Measurements from ENCODE around the gene PISD.
"Not testable (repeated sequence)": the region's sequence is repeated elsewhere in the genome, so short reads cannot be mapped to it uniquely, and the experiment has no call there.

The PISD gene

DNA sequence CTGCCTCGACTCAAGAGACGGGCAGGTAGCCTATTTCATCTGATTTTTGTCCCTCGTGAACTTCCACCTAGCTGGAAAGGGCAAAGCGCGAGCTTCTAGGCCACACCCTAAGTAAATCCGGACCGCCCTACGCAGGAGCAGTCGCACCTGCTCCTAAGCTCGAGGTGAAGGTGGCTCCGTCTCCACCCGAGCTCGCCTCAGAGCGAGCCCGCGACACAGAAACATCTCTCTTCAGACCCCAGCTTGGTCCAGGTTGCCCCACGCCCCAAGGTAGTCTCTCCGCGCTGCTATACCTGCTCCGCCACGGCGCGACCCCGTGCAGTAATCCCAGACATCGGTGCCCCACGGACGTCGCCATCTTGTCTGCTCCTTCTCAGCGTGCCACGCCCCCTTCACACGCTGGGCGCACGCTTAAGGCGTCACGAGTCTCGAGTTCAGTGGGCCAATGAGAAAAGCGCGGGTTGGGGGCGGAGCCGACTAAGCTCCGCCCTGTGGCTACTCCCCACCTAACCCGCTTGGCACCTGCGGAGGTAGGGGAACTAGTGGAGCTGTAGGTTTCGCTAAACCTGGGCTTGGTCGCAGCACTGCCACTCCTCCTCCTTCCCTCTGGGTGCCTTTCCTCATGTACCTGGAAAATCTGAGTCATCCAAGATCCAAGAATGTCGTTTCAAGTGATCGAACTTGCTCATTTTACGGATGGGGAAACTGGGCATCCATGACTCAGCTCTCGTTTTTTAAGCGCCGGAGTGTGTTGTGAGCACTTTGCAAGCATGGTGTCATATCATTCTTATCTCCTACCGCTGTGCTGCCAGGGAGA is at the start of gene PISD:
Gene PISD, minus strand, starts transcription at position 365 of the 817 bp plus-strand sequence. Its CDS starts 7 bp downstream, at position 358.
- H3K27ac Mint-ChIP-seq, result peak within 1 kb of the TSS; percentile 97
- H3K36me3 Mint-ChIP-seq (ENCODE audit: low read depth), result no peaks in the 10 kb centered on the region
- peaks cover 24% of the 10 kb centered on the region for H3K4me1 Mint-ChIP-seq (ENCODE audit: low read depth)
- no peaks in the 10 kb centered on the region for H3K27me3 Mint-ChIP-seq (ENCODE audit: low read depth)
- H3K9me3 Mint-ChIP-seq, result no peaks in the 10 kb centered on the region
- peak within 1 kb of the TSS; percentile 97 for H3K4me3 Mint-ChIP-seq
- DNase-seq (ENCODE audit: low spot score), result peak; percentile 97

- H3K27me3 Mint-ChIP-seq (ENCODE audit: low read depth); H3K4me3 Mint-ChIP-seq; H3K9me3 Mint-ChIP-seq; H3K4me1 Mint-ChIP-seq (ENCODE audit: low read depth); DNase-seq (ENCODE audit: low spot score); H3K27ac Mint-ChIP-seq: not testable (repeated sequence)
- peaks cover 47% of the 10 kb centered on the region for H3K36me3 Mint-ChIP-seq (ENCODE audit: low read depth)
Measured at GRCh38 chr22:31711226-31711625, 49.2 kb upstream of the PISD start.

DNA sequence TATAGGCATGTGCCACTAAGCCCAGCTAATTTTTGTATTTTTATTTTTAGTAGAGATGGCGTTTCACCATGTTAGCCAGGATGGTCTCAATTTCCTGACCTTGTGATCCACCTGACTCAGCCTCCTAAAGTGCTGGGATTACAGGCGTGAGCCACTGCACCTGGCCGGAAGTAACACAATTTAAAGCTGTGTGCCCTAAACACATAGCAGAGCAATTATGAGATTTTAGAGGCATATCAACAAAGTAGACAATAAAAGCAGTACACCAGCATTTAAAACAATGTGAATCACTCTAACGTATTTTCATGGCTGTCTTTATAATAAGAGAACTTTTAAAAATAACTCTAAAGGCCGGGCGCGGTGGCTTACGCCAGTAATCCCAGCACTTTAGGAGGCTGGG is 45.5 kb upstream of the PISD start:
- H3K36me3 Mint-ChIP-seq (ENCODE audit: low read depth), result peaks cover 37% of the 10 kb centered on the region
- no peak overlapping the region for H3K27ac Mint-ChIP-seq
- H3K4me1 Mint-ChIP-seq (ENCODE audit: low read depth), result no peaks in the 10 kb centered on the region
- H3K4me3 Mint-ChIP-seq, result no peak overlapping the region
- no peak for DNase-seq (ENCODE audit: low spot score)
- no peaks in the 10 kb centered on the region for H3K27me3 Mint-ChIP-seq (ENCODE audit: low read depth)
- H3K9me3 Mint-ChIP-seq, result no peaks in the 10 kb centered on the region

DNA sequence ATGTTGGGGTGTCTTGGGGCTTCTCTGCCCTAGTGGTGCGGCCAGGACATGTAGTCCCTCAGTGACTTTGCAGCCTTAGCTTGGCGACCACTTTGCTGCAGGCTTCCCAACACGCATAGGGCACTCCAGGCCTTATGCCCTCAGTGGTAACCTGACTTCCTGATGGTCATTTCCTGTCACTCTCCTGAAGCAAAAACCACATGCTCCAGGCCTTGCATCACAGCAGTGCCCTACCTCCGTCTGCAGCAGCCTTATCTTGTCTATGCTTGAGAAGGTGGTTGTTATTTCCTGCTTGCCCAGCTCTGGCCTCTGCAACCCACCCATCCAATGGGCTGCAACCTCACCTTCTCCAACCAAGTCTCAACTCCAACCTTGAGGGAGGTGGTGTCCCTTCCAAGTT is 33.4 kb upstream of the PISD start:
- Mint-ChIP-seq H3K27ac (peak overlapping the region; percentile 53), H3K9me3 (no peaks in the 10 kb centered on the region), H3K36me3 (ENCODE audit: low read depth) (peaks cover 55% of the 10 kb centered on the region)

GRCh38 chr22:31694046-31694445 is 32.0 kb upstream of the PISD start:
- H3K27me3 Mint-ChIP-seq (ENCODE audit: low read depth); H3K4me3 Mint-ChIP-seq; DNase-seq (ENCODE audit: low spot score); H3K9me3 Mint-ChIP-seq; H3K27ac Mint-ChIP-seq: not testable (repeated sequence)
- peaks cover 30% of the 10 kb centered on the region for H3K4me1 Mint-ChIP-seq (ENCODE audit: low read depth)
- peaks cover 50% of the 10 kb centered on the region for H3K36me3 Mint-ChIP-seq (ENCODE audit: low read depth)

More for the DNA sequence above, 33.4 kb upstream of the PISD start:
- DNase-seq (ENCODE audit: low spot score), result no peak
- Mint-ChIP-seq H3K27me3 (ENCODE audit: low read depth) (no peaks in the 10 kb centered on the region), H3K4me1 (ENCODE audit: low read depth) (peaks cover 27% of the 10 kb centered on the region), H3K4me3 (no peak overlapping the region)

- H3K4me3 Mint-ChIP-seq, result peak overlapping the region; percentile 70
- H3K4me1 Mint-ChIP-seq (ENCODE audit: low read depth), result peaks cover 30% of the 10 kb centered on the region
- H3K27me3 Mint-ChIP-seq (ENCODE audit: low read depth), result no peaks in the 10 kb centered on the region
- peak; percentile 32 for DNase-seq (ENCODE audit: low spot score)
- no peaks in the 10 kb centered on the region for H3K9me3 Mint-ChIP-seq
- H3K36me3 Mint-ChIP-seq (ENCODE audit: low read depth), result peaks cover 54% of the 10 kb centered on the region
- peak overlapping the region; percentile 88 for H3K27ac Mint-ChIP-seq
Measured at GRCh38 chr22:31692186-31692886, 30.3 kb upstream of the PISD start.

GRCh38 chr22:31691408-31691807 is 29.4 kb upstream of the PISD start:
- Mint-ChIP-seq H3K4me1 (ENCODE audit: low read depth) (peaks cover 30% of the 10 kb centered on the region), H3K27me3 (ENCODE audit: low read depth) (no peaks in the 10 kb centered on the region), H3K27ac (peak overlapping the region; percentile 2), H3K9me3 (no peaks in the 10 kb centered on the region), H3K4me3 (no peak overlapping the region), H3K36me3 (ENCODE audit: low read depth) (peaks cover 50% of the 10 kb centered on the region)
- no peak for DNase-seq (ENCODE audit: low spot score)

DNA sequence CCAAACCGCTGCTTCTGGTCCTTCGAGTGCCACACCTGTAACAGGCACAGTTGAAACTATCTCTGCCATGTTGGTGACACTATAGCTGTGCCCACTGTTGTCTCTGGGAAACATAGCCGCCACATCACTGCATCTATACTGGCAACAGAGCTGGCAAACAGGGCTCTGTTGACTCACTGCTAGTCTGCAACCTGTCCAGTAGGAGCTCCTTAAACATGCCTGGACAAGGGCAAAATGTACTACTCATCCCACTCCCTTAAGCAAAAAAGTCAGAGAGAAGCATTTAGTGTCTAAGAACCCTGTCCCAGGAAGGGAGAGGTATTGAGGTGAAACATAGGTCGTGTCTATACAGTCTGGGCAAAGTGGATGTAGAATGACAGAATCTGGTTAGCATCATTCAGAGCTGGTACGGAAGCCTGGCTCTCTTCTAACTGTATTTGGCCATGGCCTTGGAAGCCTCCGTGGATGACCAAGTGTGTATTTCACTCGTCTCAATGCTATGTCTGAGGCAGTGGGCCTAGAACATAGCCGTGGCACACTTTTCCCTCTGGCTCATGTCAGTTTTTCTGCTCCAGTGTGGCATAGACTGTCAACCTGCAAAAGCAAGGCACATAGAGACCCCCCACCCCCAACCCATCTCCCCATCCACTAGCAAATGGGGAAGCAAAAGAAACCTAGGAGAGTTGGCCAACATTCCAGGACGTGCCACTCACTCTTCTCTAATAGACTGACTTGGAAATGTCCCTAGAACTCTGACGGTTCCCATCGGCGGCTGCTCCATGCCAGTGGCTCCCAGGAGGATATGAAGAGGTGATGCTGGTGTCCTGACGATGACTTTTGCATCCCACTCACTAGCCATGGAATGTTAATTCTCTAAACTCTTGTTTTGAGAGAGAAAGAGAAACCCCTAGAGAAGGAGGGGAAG is 21.4 kb upstream of the PISD start:
- H3K36me3 Mint-ChIP-seq (ENCODE audit: low read depth), result peaks cover 38% of the 10 kb centered on the region
- no peak for DNase-seq (ENCODE audit: low spot score)
- no peak overlapping the region for H3K4me3 Mint-ChIP-seq
- H3K4me1 Mint-ChIP-seq (ENCODE audit: low read depth), result peaks cover 4% of the 10 kb centered on the region
- H3K27ac Mint-ChIP-seq, result no peak overlapping the region
- H3K9me3 Mint-ChIP-seq, result no peaks in the 10 kb centered on the region
- H3K27me3 Mint-ChIP-seq (ENCODE audit: low read depth), result no peaks in the 10 kb centered on the region

DNA sequence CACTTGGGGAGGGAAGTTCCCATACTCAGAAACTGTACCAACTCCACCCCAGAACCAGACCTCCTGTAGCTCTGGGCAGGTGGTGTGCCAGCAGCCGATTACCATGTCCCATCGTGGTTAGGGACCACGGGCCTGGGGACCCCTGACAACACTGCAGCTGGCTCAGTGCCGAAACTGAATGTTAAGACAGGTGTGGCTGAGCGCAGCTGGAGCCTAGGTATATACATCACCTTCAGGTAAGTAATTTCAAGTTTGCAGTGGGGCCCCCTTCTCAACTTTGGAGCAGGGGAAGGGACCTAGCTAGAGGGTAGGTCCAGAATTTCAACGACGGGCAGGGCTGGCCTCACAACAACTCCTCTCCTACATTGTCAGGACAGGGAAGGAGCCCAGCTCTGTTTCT is 20.7 kb upstream of the PISD start:
- peaks cover 4% of the 10 kb centered on the region for H3K4me1 Mint-ChIP-seq (ENCODE audit: low read depth)

GRCh38 chr22:31681349-31682345 is 19.6 kb upstream of the PISD start:
- H3K27me3 Mint-ChIP-seq (ENCODE audit: low read depth), result no peaks in the 10 kb centered on the region
- H3K27ac Mint-ChIP-seq, result no peak overlapping the region
- peaks cover 6% of the 10 kb centered on the region for H3K4me1 Mint-ChIP-seq (ENCODE audit: low read depth)
- no peak overlapping the region for H3K4me3 Mint-ChIP-seq
- no peaks in the 10 kb centered on the region for H3K9me3 Mint-ChIP-seq
- H3K36me3 Mint-ChIP-seq (ENCODE audit: low read depth), result peaks cover 34% of the 10 kb centered on the region
- DNase-seq (ENCODE audit: low spot score), result no peak

More for the DNA sequence above, 20.7 kb upstream of the PISD start:
- no peak overlapping the region for H3K27ac Mint-ChIP-seq
- no peak overlapping the region for H3K4me3 Mint-ChIP-seq
- no peaks in the 10 kb centered on the region for H3K9me3 Mint-ChIP-seq
- DNase-seq (ENCODE audit: low spot score), result no peak
- H3K36me3 Mint-ChIP-seq (ENCODE audit: low read depth), result peaks cover 34% of the 10 kb centered on the region
- H3K27me3 Mint-ChIP-seq (ENCODE audit: low read depth), result no peaks in the 10 kb centered on the region

DNA sequence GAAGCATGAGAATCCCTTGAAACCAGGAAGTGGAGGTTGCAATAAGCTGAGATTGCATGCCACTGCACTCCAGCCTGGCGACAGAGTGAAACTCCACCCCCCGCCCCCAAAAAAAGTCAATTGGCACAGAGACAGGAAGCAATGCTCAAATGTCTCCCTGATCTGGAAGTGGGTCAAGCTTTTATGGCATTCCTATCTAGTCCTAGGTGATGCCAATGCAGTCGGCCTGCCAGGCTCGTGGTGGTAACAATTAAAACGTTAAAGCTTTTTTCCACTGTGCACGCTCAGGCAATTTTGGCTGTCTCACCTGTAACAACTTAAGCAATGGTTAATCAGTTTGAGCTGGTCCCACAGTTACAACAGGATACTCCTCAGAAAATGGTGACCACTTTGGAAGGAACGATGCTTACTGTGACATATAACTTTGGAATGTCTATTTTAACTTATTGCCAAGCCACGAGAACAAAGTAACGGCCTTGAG is 18.9 kb upstream of the PISD start:
- Mint-ChIP-seq H3K36me3 (ENCODE audit: low read depth) (peaks cover 34% of the 10 kb centered on the region), H3K4me3 (no peak overlapping the region), H3K27ac (no peak overlapping the region), H3K4me1 (ENCODE audit: low read depth) (peaks cover 6% of the 10 kb centered on the region), H3K9me3 (no peaks in the 10 kb centered on the region), H3K27me3 (ENCODE audit: low read depth) (no peaks in the 10 kb centered on the region)
- DNase-seq (ENCODE audit: low spot score), result no peak

DNA sequence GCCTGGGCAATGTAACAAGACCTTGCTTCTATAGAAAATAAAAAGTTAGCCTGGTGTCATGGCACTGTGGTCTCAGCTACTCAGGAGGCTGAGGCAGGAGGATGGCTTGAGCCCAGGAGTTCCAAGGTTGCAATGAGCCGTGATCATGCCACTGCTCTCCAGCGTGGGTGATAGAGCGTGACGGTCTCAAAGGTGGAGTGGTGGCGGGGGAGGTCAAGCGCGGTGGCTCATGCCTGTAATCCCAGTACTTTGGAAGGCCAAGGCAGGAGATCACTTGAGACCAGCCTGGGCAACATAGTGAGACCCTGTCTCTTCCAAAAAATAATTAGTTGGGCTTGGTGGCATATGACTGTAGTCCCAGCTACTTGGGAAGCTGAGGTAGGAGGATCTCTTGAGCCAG is 16.7 kb upstream of the PISD start:
- H3K27ac Mint-ChIP-seq, result no peak overlapping the region
- no peak for DNase-seq (ENCODE audit: low spot score)
- H3K4me1 Mint-ChIP-seq (ENCODE audit: low read depth), result peaks cover 6% of the 10 kb centered on the region
- no peaks in the 10 kb centered on the region for H3K9me3 Mint-ChIP-seq
- H3K4me3 Mint-ChIP-seq, result no peak overlapping the region
- no peaks in the 10 kb centered on the region for H3K27me3 Mint-ChIP-seq (ENCODE audit: low read depth)
- H3K36me3 Mint-ChIP-seq (ENCODE audit: low read depth), result peaks cover 15% of the 10 kb centered on the region

DNA sequence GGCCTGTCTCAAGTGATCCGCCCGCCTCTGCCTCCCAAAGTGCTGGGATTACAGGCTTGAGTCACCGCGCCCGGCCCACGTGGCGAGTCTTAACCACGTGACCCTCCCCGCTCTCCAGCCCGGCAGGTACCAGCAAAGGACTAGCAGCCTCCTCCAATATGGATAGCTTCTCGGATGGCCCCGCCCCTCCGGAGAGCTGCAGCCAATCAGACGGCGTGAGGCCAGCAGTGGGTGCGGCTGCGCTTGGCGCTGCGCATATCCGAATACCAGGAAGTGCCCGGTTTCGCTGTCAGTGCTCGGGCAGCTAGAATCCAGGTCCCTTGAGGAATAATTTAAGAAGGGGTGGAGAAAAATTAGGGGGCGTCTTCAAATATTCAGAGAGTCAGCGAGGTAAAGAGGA is 14.7 kb upstream of the PISD start:
- Mint-ChIP-seq H3K9me3 (no peaks in the 10 kb centered on the region), H3K27me3 (ENCODE audit: low read depth) (no peaks in the 10 kb centered on the region), H3K4me1 (ENCODE audit: low read depth) (peaks cover 4% of the 10 kb centered on the region), H3K4me3 (peak overlapping the region; percentile 91), H3K27ac (peak overlapping the region; percentile 95), H3K36me3 (ENCODE audit: low read depth) (peaks cover 6% of the 10 kb centered on the region)
- peak; percentile 91 for DNase-seq (ENCODE audit: low spot score)
